Peyer's patch (tissue), 4 donors: ENCODE measurements around the gene TDRD10.

Experiments
- CTCF ChIP-seq, 6 experiments: fragments of 450-650 bp in 4 of 6; fragments of 200-600 bp in 2 of 6; sonication (generic) in 1 of 6; IDR thresholded peaks; one replicate each; pipeline ENCODE4 v1.5.1; 2017 to 2019; ENCODE audit warnings: antibody characterized with exemption in 6 of 6, mild to moderate bottlenecking in 3 of 6, moderate library complexity in 1 of 6
- POLR2A ChIP-seq, 2 donors: fragments of 450-650 bp; IDR thresholded peaks; one replicate each; pipeline ENCODE4 v1.5.1; 2017; ENCODE audit warnings: antibody characterized with exemption in 2 of 2, mild to moderate bottlenecking in 2 of 2, moderate library complexity in 2 of 2

GRCh38 chr1:154502066-154502743 is at the start of gene TDRD10, which contains the start of gene SHE:
- TF ChIP-seq CTCF (IDR thresholded peaks at IDR 0.05) (no peak), POLR2A (IDR thresholded peaks at IDR 0.05) (no peak)
